ENCODE results near the gene STAT3. TPM values are rescaled to one million over a fixed set of nuclear protein-coding genes. Genes with fewer than 3 reads are reported as not detected.

STAT3 gene
- total and polyA plus RNA-seq, 9 of the 15 experiments (the other 6 are each of a cell fraction or from before 2014, with no cell fraction given) = 90.0 to 179 (median 114) TPM

DNA sequence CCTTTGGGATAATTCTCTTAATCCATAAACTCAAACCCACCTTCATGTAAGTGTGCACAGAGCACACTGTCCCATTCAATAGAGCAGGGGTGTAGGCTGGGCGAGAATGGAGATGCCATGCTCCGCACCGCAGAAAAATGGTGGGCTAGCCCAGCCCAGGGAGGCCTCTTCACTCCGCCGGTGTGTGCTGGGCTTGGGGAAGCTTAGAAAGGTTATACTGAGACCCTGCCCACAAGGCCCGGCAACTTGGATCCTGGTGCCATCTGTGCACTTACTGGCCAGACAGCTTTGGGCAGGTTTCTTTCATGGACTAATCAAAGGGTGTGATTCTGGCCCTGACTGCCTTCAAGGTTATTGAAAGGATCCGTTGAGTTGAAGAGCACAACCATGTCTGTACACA lies 103.7 kb downstream of the STAT3 start:
- peak overlapping the region in 1 of 2 experiments; percentile 83 for H3K9ac ChIP-seq (ENCODE audit: insufficient read depth in 1 of 2, low read depth in 2 of 2, low read length in 2 of 2)
- H4K20me1 ChIP-seq (replicated peaks; ENCODE audit: control insufficient read depth, insufficient read depth, low read length) = no peaks in the 10 kb centered on the region
- no peaks in the 10 kb centered on the region for H3K27me3 ChIP-seq (ENCODE audit: control insufficient read depth in 2 of 2, insufficient read depth in 2 of 2, low read length in 2 of 2)
- no peaks in the 10 kb centered on the region for H3K9me1 ChIP-seq (ENCODE audit: control insufficient read depth, insufficient read depth, low read length)
- peak overlapping the region; percentile 54 for H3K27ac ChIP-seq (ENCODE audit: extremely low read depth, low read depth, low read length)
- no peak for DNase-seq (ENCODE audit: extremely low read depth in 1 of 4, low spot score in 3 of 4)
- H3K36me3 ChIP-seq (ENCODE audit: control insufficient read depth, insufficient read depth, low read length) = peaks cover 37% of the 10 kb centered on the region; the same call in 2 of the 3 replicates
- ATAC-seq = no peak
- FAIRE-seq = no peak
- H3K4me3 ChIP-seq = 0 out of 2 replicates have a peak overlapping the region, but pooled peaks have one; percentile 4
- peak overlapping the region; percentile 66; the same call in 1 of the 2 replicates for H3K4me2 ChIP-seq (ENCODE audit: insufficient read depth, low read length)
- CTCF ChIA-PET (ENCODE audit: low intra/inter-chr PET ratio) = no interaction called here
- in situ Hi-C loops (cut with MboI) (no loop called here), intact Hi-C loops (cut with micrococcal nuclease) (no loop called here)
- TSS peak; percentile 13 for BruUV-seq (replicated peaks)
- H3K4me1 ChIP-seq (replicated peaks in 1 of 2; ENCODE audit: control insufficient read depth in 2 of 2, insufficient read depth in 2 of 2, low read length in 2 of 2) = peaks cover 45 to 66% of the 10 kb centered on the region in 2 experiments
- peaks cover 90% of the 10 kb centered on the region for H3K79me2 ChIP-seq (ENCODE audit: control insufficient read depth, insufficient read depth, low read length)
- POLR2A ChIA-PET = interaction anchor here (1.2 to 2.9 kb wide), 2 partner anchors 10 to 14 kb away, joined by 3 to 11 read pairs; no protein-coding TSS in a partner anchor
- 85% methylated on average over 7 of the region's 7 CpGs for WGBS (ENCODE audit: insufficient coverage, low coverage, missing lambda C conversion rate)
- H3K9me3 ChIP-seq (replicated peaks; ENCODE audit: control insufficient read depth, insufficient read depth, low read depth, low read length) = no peaks in the 10 kb centered on the region
- H2AFZ ChIP-seq (ENCODE audit: low read depth, low read length) = no peak overlapping the region
- TF ChIP-seq, protein P1, sequence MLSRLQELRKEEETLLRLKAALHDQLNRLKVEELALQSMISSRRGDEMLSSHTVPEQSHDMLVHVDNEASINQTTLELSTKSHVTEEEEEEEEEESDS (CRISPR knock-in tag; IDR thresholded peaks at IDR 0.05) = no peak
- no peak for TF ChIP-seq HCFC1 (IDR thresholded peaks at IDR 0.05; ENCODE audit: low read depth, low read length)
- no peak for TF ChIP-seq ETS2 (tag; IDR thresholded peaks at IDR 0.05; ENCODE audit: borderline replicate concordance, poor library complexity, severe bottlenecking)
- TF ChIP-seq RBFOX2 (IDR thresholded peaks at IDR 0.05; ENCODE audit: low read depth, low read length) = peak; percentile 43
- TF ChIP-seq, protein P2, sequence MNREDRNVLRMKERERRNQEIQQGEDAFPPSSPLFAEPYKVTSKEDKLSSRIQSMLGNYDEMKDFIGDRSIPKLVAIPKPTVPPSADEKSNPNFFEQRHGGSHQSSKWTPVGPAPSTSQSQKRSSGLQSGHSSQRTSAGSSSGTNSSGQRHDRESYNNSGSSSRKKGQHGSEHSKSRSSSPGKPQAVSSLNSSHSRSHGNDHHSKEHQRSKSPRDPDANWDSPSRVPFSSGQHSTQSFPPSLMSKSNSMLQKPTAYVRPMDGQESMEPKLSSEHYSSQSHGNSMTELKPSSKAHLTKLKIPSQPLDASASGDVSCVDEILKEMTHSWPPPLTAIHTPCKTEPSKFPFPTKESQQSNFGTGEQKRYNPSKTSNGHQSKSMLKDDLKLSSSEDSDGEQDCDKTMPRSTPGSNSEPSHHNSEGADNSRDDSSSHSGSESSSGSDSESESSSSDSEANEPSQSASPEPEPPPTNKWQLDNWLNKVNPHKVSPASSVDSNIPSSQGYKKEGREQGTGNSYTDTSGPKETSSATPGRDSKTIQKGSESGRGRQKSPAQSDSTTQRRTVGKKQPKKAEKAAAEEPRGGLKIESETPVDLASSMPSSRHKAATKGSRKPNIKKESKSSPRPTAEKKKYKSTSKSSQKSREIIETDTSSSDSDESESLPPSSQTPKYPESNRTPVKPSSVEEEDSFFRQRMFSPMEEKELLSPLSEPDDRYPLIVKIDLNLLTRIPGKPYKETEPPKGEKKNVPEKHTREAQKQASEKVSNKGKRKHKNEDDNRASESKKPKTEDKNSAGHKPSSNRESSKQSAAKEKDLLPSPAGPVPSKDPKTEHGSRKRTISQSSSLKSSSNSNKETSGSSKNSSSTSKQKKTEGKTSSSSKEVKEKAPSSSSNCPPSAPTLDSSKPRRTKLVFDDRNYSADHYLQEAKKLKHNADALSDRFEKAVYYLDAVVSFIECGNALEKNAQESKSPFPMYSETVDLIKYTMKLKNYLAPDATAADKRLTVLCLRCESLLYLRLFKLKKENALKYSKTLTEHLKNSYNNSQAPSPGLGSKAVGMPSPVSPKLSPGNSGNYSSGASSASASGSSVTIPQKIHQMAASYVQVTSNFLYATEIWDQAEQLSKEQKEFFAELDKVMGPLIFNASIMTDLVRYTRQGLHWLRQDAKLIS (CRISPR knock-in tag; IDR thresholded peaks at IDR 0.05) = no peak
- TF ChIP-seq, protein P3, sequence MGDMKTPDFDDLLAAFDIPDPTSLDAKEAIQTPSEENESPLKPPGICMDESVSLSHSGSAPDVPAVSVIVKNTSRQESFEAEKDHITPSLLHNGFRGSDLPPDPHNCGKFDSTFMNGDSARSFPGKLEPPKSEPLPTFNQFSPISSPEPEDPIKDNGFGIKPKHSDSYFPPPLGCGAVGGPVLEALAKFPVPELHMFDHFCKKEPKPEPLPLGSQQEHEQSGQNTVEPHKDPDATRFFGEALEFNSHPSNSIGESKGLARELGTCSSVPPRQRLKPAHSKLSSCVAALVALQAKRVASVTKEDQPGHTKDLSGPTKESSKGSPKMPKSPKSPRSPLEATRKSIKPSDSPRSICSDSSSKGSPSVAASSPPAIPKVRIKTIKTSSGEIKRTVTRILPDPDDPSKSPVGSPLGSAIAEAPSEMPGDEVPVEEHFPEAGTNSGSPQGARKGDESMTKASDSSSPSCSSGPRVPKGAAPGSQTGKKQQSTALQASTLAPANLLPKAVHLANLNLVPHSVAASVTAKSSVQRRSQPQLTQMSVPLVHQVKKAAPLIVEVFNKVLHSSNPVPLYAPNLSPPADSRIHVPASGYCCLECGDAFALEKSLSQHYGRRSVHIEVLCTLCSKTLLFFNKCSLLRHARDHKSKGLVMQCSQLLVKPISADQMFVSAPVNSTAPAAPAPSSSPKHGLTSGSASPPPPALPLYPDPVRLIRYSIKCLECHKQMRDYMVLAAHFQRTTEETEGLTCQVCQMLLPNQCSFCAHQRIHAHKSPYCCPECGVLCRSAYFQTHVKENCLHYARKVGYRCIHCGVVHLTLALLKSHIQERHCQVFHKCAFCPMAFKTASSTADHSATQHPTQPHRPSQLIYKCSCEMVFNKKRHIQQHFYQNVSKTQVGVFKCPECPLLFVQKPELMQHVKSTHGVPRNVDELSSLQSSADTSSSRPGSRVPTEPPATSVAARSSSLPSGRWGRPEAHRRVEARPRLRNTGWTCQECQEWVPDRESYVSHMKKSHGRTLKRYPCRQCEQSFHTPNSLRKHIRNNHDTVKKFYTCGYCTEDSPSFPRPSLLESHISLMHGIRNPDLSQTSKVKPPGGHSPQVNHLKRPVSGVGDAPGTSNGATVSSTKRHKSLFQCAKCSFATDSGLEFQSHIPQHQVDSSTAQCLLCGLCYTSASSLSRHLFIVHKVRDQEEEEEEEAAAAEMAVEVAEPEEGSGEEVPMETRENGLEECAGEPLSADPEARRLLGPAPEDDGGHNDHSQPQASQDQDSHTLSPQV (IDR thresholded peaks at IDR 0.05) = 0 out of 2 replicates have a peak, but pooled peaks have one; percentile 20
- no peak for TF ChIP-seq TAF9B (IDR thresholded peaks at IDR 0.05; ENCODE audit: partially characterized antibody)
- TF ChIP-seq ETV1 (tag; conservative IDR thresholded peaks at IDR 0.05; ENCODE audit: low read depth) = no peak
- TF ChIP-seq, protein P4, sequence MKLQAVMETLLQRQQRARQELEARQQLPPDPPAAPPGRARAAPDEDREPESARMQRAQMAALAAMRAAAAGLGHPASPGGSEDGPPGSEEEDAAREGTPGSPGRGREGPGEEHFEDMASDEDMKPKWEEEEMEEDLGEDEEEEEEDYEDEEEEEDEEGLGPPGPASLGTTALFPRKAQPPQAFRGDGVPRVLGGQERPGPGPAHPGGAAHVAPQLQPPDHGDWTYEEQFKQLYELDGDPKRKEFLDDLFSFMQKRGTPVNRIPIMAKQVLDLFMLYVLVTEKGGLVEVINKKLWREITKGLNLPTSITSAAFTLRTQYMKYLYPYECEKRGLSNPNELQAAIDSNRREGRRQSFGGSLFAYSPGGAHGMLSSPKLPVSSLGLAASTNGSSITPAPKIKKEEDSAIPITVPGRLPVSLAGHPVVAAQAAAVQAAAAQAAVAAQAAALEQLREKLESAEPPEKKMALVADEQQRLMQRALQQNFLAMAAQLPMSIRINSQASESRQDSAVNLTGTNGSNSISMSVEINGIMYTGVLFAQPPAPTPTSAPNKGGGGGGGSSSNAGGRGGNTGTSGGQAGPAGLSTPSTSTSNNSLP (IDR thresholded peaks at IDR 0.05; ENCODE audit: borderline replicate concordance, low read depth, low read length) = no peak
- TF ChIP-seq MXI1 (IDR thresholded peaks at IDR 0.05; ENCODE audit: low read depth, low read length) = no peak
- TF ChIP-seq MAFK (IDR thresholded peaks at IDR 0.05; ENCODE audit: low read length) = no peak
- TF ChIP-seq POLR2G (IDR thresholded peaks at IDR 0.05; ENCODE audit: low read depth, low read length) = peak; percentile 39; the same call in 1 of the 2 replicates
